Measurements from ENCODE around the gene CDK9.

- TF ChIP-seq CTCF (IDR thresholded peaks at IDR 0.05) (no peak), POLR2A (IDR thresholded peaks at IDR 0.05) (no peak), EP300 (IDR thresholded peaks at IDR 0.05) (no peak), POLR2AphosphoS5 (IDR thresholded peaks at IDR 0.05) (no peak)
Observed at GRCh38 chr9:127808347-127809001, 22.6 kb downstream of the CDK9 start.

Measured in upper lobe of left lung (tissue), 4 donors.